Lung (tissue), 12 donors: Measurements from ENCODE around the gene CD46. TPM values are rescaled to one million over a fixed set of nuclear protein-coding genes. Genes with fewer than 3 reads are reported as not detected.

Experiments used
- ATAC-seq: fragments of 200-7000 bp; cut with Tn5 transposase; one replicate; pipeline ENCODE4 v1.9.1; 2020; ENCODE audit warnings: moderate number of reproducible peaks; ENCODE audit not compliant: insufficient read depth, low FRiP score
- DNase-seq, 3 donors: peaks; one replicate each; pipeline ENCODE4 v3.0.0-alpha.2; 2013 to 2017
- H3K27ac ChIP-seq, 2 donors: one replicate each; pipeline ENCODE4 v1.5.1; 2013; ENCODE audit warnings: mild to moderate bottlenecking in 2 of 2, moderate library complexity in 2 of 2, control low read depth in 1 of 2, inconsistent platforms in 1 of 2, low read depth in 1 of 2, low read length in 1 of 2
- H3K27me3 ChIP-seq, 3 donors: one replicate each; pipeline ENCODE4 v1.5.1; 2013; ENCODE audit warnings: low read length in 2 of 3; ENCODE audit not compliant: control insufficient read depth in 3 of 3, insufficient read depth in 3 of 3
- H3K36me3 ChIP-seq, 4 donors: one replicate each; pipeline ENCODE4 v1.5.1; 2013; ENCODE audit warnings: low read length in 4 of 4, mild to moderate bottlenecking in 1 of 4, moderate library complexity in 1 of 4; ENCODE audit not compliant: control insufficient read depth in 4 of 4, insufficient read depth in 4 of 4
- H3K4me1 ChIP-seq, 5 donors: one replicate each; pipeline ENCODE4 v1.5.1; 2013; ENCODE audit warnings: low read length in 5 of 5, mild to moderate bottlenecking in 2 of 5, moderate library complexity in 1 of 5; ENCODE audit not compliant: control insufficient read depth in 5 of 5, insufficient read depth in 5 of 5
- H3K4me3 ChIP-seq: one replicate; pipeline ENCODE4 v1.5.1; 2013; ENCODE audit warnings: mild to moderate bottlenecking, control low read depth, moderate library complexity
- H3K9ac ChIP-seq, 2 donors: one replicate each; pipeline ENCODE4 v1.5.1; 2013; ENCODE audit warnings: low read length in 2 of 2, control low read depth in 1 of 2; ENCODE audit not compliant: insufficient read depth in 1 of 2
- H3K9me3 ChIP-seq, 4 donors: one replicate each; pipeline ENCODE4 v1.5.1; 2013; ENCODE audit warnings: low read length in 3 of 4, mild to moderate bottlenecking in 1 of 4, moderate library complexity in 1 of 4; ENCODE audit not compliant: control insufficient read depth in 4 of 4, insufficient read depth in 3 of 4
- WGBS, 2 donors: extraction: QIAGEN DNeasy Blood & Tissue Kit; methylation state at CpG; one replicate each; pipeline ENCODE4 v1.1.7; 2013; 5-methylcytosine and 5-hydroxymethylcytosine counted together
- polyA plus RNA-seq, 2 donors: library from polyadenylated mRNA; stranded (reverse); fragments of 200-250 nt; gene quantifications; one replicate each; pipeline ENCODE4 v1.2.1, GENCODE V29; 2013
- total RNA-seq, 2 donors: library from RNA; depleted of rRNA in 1 of 2; stranded (reverse); fragments of >200 nt in 1 of 2; gene quantifications; one replicate each; pipeline ENCODE4 v1.2.1, GENCODE V29; 2014 to 2021
- TF ChIP-seq, protein P1 (sequence below): IDR thresholded peaks from 2 replicates; pipeline ENCODE4 v1.5.1; 2012; ENCODE audit warnings: mild to moderate bottlenecking; ENCODE audit errors: control extremely low read depth, extremely low read depth
- donor health status: control.
- donor health status: control.
- donor health status: Bipolar disorder and iron deficiency.
- donor health status: healthy.
- donor health status: DM: yes; HTN: yes; CAD: no.

Gene CD46
- total and polyA plus RNA-seq, 4 donors = 157 to 420 (median 215) TPM

DNA sequence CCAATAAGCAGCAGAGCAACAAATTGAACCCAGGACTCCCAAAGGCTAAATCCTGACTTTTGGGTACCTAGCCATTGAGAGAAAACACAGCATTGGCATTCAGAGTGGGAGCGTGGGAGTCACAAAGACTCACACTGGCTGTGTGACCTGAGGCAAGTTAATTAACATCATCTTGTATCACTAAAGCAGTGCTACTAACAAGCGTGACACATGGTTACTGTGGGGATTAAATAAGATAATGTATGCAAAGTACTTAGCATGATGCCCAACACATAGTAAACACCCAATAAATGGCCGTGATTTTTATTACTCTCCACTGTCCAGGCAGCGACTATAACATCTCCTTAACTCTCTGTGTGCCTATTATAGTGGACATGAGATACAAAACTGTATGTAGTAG lies 85.8 kb downstream of the CD46 start:
- Histone ChIP-seq H3K9ac (no peak overlapping the region), H3K27ac (peak overlapping the region; percentile 20 to 47), H3K4me3 (no peak overlapping the region), H3K27me3 (no peaks in the 10 kb centered on the region), H3K4me1 (peaks cover 0 to 42% (median 4%) of the 10 kb centered on the region in 5 donors), H3K36me3 (peaks cover 0 to 4% (median 0%) of the 10 kb centered on the region in 4 donors), H3K9me3 (no peaks in the 10 kb centered on the region)
- 91 to 94% methylated on average over 4 of the region's 4 CpGs for whole genome bisulfite sequencing, 2 donors
- ATAC-seq = no peak
- TF ChIP-seq, protein P1, sequence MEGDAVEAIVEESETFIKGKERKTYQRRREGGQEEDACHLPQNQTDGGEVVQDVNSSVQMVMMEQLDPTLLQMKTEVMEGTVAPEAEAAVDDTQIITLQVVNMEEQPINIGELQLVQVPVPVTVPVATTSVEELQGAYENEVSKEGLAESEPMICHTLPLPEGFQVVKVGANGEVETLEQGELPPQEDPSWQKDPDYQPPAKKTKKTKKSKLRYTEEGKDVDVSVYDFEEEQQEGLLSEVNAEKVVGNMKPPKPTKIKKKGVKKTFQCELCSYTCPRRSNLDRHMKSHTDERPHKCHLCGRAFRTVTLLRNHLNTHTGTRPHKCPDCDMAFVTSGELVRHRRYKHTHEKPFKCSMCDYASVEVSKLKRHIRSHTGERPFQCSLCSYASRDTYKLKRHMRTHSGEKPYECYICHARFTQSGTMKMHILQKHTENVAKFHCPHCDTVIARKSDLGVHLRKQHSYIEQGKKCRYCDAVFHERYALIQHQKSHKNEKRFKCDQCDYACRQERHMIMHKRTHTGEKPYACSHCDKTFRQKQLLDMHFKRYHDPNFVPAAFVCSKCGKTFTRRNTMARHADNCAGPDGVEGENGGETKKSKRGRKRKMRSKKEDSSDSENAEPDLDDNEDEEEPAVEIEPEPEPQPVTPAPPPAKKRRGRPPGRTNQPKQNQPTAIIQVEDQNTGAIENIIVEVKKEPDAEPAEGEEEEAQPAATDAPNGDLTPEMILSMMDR = no peak
- DNase-seq = no peak

DNA sequence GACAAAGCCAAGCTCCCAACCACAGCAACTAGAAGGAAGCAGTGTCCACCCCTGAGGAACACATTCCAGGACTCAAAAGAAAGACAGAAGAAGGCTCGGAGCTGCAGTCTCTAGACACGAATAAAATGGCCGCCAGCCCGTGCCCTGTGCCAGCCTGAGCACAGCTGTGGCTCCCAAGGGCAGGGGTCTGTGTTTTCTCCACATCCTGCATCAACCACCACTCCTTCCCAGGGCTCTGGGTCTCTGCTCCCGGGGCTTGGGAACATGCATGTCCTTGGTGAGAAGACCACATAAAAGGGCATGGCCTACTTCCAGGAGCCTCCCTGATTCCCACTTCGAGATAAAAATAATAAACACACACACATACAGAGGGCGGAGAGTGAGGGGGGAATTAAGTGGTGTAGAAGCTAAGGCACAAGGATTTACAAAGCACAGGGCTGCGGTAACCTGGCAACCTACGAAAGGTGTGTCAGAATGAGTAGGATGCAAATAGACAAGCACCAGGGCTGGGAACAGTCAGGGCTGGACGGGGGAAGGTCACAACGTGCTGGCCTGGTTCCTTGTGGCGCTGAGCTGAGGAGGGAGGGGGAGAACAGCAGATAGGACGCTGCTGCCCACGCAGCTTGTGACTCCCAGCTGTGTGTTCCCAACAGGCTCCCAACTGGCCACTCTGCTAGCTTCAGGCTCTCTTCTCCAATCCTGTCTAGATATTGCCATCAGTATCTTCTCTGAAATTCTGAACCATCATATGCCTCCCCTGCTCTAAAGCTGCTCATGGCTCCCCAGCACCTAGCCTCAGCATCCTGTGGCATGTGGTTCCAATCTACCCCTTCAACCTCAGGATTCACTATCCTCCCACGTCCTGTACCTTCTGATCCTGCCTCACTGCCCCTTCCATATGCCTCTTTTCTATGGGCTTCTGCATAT lies 86.6 kb downstream of the CD46 start:
- Histone ChIP-seq H3K36me3 (peaks cover 0 to 8% (median 0%) of the 10 kb centered on the region in 4 donors), H3K27ac (peak overlapping the region; percentile 76 to 85), H3K9ac (no peak overlapping the region), H3K9me3 (no peaks in the 10 kb centered on the region), H3K4me3 (peak overlapping the region; percentile 4), H3K4me1 (peaks cover 0 to 36% (median 4%) of the 10 kb centered on the region in 5 donors), H3K27me3 (no peaks in the 10 kb centered on the region)
- DNase-seq (peak in 1 of 3 donors; percentile 22), ATAC-seq (peak; percentile 25)
- TF ChIP-seq, protein P1 = no peak
- WGBS, 2 donors = 69 to 82% methylated on average over 15 of the region's 15 CpGs

DNA sequence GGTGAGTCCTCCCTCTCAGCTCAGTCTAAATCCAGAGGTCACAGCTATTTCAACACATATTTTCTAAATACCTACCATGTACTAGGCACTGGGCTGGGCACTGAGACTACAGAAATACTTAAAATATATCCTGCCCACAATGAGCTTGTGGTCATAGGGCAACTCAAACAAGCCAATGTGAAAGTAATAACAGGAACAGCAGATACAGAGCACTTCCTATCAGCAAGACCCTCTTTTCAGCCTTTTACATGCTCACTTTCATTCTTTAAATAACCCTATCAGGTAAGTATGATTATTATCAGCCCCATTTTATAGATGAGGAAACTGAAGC lies 87.2 kb downstream of the CD46 start:
- H3K4me3 ChIP-seq = no peak overlapping the region
- H3K27ac ChIP-seq = peak overlapping the region in 1 of 2 donors; percentile 85
- no peaks in the 10 kb centered on the region for H3K27me3 ChIP-seq
- ATAC-seq (no peak), DNase-seq (no peak)
- no peaks in the 10 kb centered on the region for H3K9me3 ChIP-seq
- H3K36me3 ChIP-seq = peaks cover 0 to 8% (median 0%) of the 10 kb centered on the region in 4 donors
- H3K4me1 ChIP-seq = peaks cover 0 to 37% (median 4%) of the 10 kb centered on the region in 5 donors
- no peak overlapping the region for H3K9ac ChIP-seq
- TF ChIP-seq, protein P1 = no peak
